ENCODE data around the gene PAGR1.
"Not testable (repeated sequence)": the region's sequence is repeated elsewhere in the genome, so short reads cannot be mapped to it uniquely, and the experiment has no call there.

The PAGR1 gene

DNA sequence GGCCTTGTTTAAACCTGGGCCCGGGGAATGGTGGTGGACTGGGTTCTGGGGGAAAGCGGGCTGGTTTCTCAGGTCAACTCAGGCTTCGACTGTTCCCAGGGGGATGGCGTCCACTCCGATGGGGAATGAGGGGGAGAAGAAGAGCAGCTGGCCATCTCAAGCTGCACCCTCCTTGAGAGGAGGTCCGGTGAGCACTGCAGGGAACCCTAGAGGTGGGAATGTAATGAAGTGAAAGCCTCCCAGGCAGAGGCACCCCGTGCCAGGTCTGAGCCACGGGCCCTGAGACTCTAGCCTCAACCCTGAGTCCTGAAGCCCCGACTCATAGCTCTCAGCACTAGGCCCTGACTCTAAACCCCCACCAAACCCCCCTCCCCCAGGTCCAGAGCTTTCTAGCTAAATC lies 48.3 kb downstream of the PAGR1 start:
- no peak for DNase-seq (ENCODE audit: low read depth in 2 of 2)

DNA sequence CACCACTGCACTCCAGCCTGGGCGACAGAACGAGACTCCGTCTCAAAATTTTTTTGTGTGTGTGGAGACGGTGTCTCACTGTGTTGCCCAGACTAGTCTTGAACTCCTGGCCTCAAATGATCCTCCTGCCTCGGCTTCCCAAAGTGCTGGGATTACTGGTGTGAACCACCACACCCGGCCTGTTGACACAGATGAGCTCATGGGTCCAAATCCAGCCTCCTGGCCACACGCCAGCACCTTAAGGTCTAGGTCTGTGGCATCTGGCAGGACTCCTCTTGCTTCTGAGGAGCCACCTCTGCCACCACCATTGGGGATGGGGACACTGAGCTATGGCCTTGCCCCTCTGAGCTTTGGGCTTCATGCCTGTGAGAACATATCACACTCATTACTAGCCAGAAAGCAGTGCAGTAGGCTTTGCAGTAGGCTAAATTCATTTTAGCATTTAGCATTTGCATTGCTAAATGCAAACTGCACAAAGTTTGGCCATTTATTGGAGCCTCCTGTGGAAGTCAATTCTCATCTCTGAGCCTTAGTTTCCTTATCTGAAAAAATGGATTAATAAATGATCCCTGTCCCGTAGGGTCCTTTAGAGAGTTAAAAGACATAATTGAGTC lies 52.6 kb downstream of the PAGR1 start:
- DNase-seq (ENCODE audit: low read depth in 2 of 2), result no peak

DNA sequence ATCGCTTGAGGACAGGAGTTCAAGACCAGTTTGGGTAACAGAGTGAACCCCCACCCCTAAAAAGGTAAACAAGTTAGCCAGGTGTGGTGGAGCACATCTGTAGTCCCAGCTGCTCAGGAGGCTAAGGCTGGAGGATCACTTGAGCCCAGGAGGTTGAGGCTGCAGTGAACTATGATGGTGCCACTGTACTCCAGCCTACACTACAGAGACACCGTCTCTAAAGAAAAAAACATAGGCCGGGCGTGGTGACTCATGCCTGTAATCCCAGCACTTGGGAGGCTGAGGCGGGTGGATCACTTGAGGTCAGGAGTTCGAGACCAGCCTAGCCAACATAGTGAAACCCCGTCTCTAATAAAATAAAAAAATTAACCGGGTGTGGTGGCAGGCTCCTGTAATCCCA lies 53.1 kb downstream of the PAGR1 start:
- DNase-seq (ENCODE audit: low read depth in 2 of 2), result not testable (repeated sequence)
